Measurements from ENCODE around the gene EIF2B5.
"Not testable (repeated sequence)": the region's sequence is repeated elsewhere in the genome, so short reads cannot be mapped to it uniquely, and the experiment has no call there.

EIF2B5 gene

DNA sequence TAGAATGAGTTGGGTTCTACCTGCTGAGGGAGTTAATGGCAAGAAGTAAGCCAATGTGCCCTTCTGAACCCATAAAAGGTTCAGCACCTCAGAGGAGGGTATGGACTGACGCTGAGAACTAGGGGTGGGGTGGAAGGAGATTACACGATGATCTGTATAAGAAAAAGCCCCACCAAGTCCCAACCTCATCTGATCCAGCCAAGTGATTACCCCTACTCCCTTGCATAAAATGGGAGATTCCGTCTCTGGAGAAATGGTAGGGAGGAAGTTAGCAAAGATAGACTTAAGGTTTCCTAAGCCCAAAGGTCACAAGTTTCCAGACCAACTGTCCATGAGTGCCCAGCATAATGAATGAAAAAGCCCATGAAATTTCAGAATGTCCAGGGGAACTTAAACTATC lies 12.9 kb downstream of the EIF2B5 start:
- no peak for DNase-seq

DNA sequence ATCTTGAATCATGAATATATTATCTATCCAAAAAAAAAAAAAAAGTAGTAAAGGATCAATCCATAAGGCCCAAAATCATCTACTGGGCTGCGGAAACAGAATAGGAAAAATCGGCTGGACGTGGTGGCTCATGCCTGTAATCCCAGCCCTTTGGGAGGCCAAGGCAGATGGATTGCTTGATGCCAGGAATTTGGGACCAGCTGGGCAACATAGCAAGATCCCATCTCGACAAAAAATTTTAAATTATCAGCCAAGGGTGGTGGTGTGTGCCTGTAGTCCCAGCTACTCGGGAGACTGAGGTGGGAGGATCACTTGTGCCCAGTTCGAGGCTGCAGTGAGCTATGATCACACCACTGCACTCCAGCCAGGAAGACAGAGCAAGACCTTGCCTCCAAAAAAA lies 14.0 kb downstream of the EIF2B5 start:
- no peak for DNase-seq

GRCh38 chr3:184149770-184150169 lies 14.6 kb downstream of the EIF2B5 start:
- not testable (repeated sequence) for DNase-seq

DNA sequence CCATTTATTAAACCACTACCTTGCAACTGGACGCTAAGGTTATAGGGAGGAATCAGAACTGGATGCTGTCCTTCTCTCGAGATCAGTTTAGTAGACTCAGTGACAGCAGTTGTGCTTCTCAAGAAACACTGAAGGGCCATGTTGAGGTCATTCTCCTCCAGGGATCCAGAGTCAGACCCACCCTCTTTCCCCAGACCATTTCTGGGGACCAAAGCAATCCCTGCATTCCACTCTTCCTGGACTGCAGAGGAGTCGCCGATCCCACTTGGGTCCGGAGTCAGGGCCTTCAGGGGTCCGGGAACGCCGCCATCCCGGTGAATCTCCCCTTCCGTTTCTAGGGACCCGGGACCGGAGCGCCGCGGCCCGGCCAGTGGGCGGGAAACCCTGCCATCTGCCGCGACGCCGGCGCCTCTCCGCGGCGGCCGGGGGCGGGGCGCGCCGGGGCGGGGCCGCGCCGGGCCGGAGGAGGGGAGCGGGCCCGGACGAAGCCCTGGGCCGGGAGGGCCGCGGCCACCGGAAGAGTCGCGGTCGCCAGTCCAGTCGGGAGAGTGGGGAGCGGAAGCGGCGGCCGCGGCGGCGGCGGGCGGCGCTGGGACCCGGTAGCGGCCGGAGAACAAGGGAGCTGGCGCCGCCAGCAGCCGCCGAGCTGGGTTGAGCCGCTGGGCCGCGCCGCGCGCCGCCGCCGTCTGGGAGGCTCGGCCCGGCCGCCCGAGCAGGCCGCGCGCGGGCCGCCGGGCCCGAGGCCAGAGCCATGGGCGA lies 19.9 kb downstream of the EIF2B5 start, which contains the start of gene DVL3:
DVL3 (plus strand) TSS at position 493 of the 759 bp plus-strand sequence; CDS start at position 752, 259 bp downstream.
- DNase-seq, result peak; percentile 17

GRCh38 chr3:184155644-184156521 lies 20.7 kb downstream of the EIF2B5 start:
- DNase-seq, result peak; percentile 46

DNA sequence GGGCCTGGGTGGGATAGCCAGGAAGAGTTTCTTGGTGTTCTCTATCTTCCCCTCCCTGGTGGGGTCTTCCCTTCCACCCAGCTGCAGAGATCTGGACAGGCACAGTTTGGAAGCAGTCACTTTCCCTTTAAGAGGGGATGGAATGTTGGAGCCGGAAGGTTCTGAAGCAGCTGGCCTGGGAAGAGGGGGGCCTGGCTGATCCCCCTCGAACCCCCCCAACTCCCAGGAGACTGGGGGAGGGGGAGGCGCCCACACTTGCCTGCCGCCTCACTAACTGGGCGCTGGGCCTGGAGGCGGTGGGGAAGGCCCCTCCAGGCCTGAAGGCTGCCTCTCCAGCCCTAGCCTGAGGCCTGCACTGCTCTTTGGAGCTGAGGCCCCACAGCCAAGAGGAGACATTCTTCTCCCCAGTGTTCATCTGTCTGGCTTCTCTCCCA lies 21.4 kb downstream of the EIF2B5 start:
- DNase-seq, result no peak

- no peak for DNase-seq
Measured at GRCh38 chr3:184157206-184157605, 22.0 kb downstream of the EIF2B5 start.

DNA sequence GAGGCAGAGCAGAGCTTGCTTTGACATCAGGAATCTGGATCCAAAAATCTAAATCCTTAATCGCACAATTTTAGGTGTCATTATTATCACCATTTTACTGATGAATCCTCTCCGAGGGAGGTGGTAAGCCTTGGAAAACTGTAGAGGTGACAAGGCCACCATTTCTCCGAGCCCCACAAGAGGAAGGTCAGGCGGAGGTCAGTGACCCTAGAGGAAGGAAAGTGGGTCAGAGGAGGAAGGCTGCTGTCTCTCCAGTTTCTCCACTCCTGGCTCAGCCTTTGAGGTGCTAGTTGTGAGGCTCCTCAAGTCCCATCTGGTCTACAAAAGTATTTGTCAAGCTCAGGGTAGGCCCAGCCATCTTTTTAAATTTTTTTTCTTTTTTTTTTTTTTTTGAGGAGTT lies 23.2 kb downstream of the EIF2B5 start:
- no peak for DNase-seq

DNA sequence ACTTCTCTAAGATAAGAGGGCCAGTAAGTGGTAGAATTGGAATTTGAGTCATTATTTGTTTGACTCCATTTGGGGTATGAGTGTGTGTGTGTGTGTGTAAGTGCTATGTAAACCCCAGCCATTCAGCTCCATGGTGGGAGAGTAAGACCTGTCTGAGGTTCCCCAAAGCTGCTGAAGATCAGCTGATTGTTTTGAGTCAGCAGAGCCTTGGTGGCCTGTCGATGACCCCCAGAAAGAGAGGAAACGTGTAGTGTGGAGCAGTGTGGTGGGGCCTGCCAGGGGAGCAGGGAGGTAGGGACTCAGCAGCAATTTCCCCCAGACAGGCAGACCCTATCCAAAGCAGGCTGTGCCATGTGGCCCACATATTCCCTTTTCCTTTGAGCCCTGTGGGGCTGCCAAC lies 25.3 kb downstream of the EIF2B5 start:
- DNase-seq, result no peak

- not testable (repeated sequence) for DNase-seq
Measured at GRCh38 chr3:184162571-184163070, 27.5 kb downstream of the EIF2B5 start.

DNA sequence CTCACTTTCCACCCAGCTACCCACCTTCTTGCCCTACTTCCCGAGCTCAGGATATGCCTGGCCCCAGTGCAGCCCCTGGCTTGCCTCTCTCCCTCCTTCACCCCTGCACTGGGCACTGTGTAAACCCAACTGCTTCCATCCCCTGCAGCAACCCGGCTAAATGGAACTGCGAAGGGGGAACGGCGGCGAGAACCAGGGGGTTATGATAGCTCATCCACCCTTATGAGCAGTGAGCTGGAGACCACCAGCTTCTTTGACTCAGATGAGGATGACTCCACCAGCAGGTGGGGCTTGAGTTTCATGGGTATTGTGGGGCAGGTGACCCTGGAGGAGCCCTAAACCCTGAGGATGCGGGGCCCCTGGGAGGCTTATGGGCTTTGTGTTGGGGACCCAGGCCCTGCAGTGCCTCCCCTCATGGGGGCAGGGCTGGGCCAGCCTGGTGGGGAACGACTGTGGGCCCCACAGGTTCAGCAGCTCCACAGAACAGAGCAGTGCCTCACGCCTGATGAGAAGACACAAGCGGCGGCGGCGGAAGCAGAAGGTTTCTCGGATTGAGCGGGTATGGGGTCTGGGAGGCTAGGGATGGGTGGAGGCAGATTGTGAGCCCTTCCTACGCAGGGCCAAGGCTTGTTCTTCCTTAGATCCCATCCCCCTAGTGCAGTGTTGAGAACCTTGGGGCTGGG lies 29.6 kb downstream of the EIF2B5 start:
- DNase-seq, result no peak

DNA sequence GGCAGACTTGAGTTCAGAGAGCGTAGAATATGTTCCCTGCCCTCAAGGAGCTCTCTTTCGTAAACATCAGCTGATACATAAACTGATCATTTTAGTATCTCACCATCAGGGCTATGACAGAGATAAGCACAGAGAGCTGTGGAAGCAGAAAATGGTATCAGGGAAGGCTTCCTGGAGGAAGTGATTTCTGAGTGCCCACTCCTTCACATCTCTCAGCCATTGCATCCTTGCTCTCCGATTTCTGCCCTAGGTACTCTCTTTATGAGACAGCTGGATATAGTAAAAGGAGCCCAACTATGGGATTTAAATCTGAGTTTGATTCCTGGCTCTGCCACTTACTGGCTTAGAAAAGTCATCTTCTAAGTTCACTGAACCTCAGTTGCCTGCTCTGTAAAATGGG lies 30.4 kb downstream of the EIF2B5 start:
- no peak for DNase-seq

- DNase-seq, result no peak
Measured at GRCh38 chr3:184166671-184167070, 31.5 kb downstream of the EIF2B5 start.

DNA sequence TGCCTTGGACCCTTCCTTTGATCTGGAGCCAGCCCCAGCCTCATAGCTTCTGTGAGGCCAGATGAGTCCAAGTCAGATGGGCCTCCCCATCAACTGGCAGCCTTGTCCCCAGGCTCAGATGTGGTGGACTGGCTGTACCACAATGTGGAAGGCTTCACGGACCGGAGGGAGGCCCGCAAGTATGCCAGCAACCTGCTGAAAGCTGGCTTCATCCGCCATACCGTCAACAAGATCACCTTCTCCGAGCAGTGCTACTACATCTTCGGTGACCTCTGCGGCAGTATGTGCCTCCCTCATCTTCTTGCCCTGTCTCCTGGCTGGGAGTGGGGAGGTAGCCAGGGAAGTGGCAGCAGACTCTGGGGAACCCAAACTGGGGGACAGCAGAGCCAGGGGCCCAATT lies 32.6 kb downstream of the EIF2B5 start:
- no peak for DNase-seq

DNA sequence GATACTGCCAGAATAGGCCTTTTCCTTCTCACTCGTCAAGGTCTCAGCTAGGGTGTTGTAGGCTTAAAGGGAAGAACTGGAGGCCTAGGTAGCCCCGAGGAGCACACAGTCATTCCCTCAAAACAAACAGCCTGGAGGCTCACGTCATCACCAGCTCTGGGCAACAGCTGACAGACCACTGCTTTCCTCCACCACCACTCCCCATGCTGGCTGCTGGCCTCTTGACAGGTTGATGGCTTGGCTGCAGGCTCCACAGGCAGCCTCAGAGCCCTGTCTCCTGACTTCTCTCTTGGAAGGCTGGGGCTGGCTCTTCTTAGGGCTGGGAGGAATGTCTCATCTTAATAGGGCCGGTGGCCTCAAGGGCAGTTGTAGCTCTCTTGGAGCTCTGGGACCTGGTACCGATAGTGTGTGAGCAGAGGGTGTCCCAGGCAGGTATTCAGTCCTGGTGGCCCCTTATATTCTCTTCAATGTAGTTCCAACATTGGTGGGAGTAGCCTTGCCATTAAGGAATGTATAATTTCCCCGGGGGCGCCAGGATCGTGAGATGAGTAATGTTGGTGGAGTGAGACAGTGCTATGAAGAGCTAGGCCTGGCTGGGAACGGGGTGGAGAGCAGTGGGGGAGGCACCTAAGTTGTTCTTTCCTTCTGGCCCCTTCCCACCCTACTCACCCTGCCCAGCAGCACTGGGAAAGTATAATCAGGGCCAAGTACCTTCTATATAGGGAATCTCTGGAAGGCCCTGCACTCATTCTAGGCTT lies 33.4 kb downstream of the EIF2B5 start:
- no peak for DNase-seq

DNA sequence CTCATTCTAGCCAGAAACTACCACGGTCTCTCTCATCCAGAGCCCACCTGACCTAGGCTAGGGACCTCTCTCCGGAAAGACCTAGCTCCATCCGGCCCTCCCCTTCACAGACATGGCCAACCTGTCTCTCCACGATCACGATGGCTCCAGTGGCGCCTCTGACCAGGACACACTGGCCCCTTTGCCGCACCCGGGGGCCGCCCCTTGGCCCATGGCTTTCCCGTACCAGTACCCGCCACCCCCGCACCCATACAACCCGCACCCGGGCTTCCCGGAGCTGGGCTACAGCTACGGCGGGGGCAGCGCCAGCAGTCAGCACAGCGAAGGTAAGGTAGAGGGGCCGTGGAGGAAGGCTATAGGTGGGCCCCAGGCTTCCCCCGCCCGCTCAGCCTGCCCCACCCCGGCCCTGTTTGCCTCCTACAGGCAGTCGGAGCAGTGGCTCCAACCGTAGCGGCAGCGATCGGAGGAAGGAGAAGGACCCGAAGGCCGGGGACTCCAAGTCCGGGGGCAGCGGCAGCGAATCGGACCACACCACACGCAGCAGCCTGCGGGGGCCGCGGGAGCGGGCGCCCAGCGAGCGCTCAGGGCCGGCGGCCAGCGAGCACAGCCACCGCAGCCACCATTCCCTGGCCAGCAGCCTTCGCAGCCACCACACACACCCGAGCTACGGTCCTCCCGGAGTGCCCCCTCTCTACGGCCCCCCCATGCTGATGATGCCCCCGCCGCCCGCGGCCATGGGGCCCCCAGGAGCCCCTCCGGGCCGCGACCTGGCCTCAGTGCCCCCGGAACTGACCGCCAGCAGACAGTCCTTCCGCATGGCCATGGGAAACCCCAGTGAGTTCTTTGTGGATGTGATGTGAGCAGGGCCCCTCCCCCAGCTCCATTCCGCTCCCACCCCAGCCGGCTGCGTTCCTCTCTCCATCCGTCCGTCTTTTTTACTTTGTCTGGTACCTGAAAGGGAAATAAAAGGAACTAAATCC lies 35.0 kb downstream of the EIF2B5 start:
- DNase-seq, result no peak

DNA sequence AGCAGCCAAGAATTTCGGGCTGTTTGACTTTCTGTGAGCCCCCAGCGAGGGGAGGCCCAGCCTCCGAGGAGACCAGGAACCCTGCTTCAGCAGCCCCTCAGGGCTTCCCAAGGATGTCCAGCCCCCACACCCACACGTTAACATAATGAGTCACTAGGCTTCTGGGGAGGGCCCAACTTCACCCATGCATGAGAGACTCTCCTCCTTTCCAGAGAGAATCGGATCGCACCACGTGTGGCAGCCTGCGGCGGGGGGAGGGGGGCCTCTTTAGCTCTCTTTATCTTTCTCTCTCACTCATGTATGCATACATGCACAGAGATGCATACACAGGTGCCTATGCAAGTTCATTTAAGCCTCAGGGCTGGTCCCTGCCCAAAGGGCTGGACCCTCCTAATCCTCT lies 36.4 kb downstream of the EIF2B5 start:
- no peak for DNase-seq

DNA sequence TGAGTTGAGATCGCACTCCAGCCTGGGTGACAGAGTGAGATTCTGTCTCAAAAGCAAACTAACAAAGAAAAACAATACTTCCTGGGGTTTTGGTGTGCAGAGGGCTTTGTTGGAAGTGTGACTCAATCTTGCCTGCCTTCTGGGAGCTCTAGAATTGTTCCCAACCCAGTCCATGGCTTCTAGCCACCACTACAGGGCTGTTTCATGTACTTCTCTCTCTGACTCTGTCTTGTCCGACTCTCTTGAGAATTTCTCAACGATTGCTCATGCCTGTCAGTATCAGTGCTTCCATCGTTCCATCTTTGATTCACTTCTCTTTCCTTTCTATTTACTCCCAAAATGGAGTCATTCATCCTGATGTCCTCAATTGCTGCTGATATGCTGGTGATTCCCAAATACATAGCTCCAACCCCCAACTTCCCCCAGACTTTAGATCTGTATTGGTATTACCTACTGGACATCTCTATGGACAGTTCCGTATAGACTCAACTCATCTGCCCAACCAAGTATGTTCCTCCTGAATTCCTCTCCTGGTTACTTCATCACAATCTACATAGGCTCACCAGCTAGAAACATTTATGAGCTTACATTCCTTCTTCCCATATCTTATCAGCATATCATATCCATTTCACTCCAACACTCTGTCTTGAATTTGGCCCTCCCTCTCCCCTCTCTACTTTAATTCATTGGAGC lies 37.7 kb downstream of the EIF2B5 start:
- DNase-seq, result no peak

- DNase-seq, result no peak
Measured at GRCh38 chr3:184173374-184173722, 38.2 kb downstream of the EIF2B5 start.

GRCh38 chr3:184174284-184174645 lies 39.1 kb downstream of the EIF2B5 start:
- no peak for DNase-seq

Measured in activated CD4-positive, alpha-beta T cell treated with anti-CD3 and anti-CD28 coated beads, Interleukin-2, amount 50 U/mL, for 1 hour (primary cell).